Caco-2 (cell line): Measurements from ENCODE around the gene MEG3. TPM values are rescaled to one million over a fixed set of nuclear protein-coding genes. Genes with fewer than 3 reads are reported as not detected.

Experiments used
- BruUV-seq: library from RNA; stranded (reverse); fragments of 400-500 nt; replicated peaks from 2 replicates; lab custom pipeline; 2021; lab: Mats Ljungman, UMichigan
- CTCF ChIA-PET: fragments of 300-600 bp; sonication (Branson Sonifier 250); formaldehyde crosslinking; loops from one replicate; lab custom pipeline; 2022; ENCODE audit warnings: antibody characterized with exemption; lab: Charles Lee
- POLR2A ChIA-PET: fragments of 300-600 bp; sonication (Branson Sonifier 250); formaldehyde crosslinking; loops from one replicate; lab custom pipeline; 2022; ENCODE audit warnings: antibody characterized with exemption; lab: Charles Lee
- DNase-seq, 2 experiments: peaks; one replicate each; pipeline versions ENCODE4 v3.0.0 to v3.0.0-alpha.2; 2020 to 2022
- H3K27me3 ChIP-seq: replicated peaks from 2 replicates; pipeline ENCODE4 v1.6.0; 2011; ENCODE audit warnings: low read length; ENCODE audit not compliant: control insufficient read depth, insufficient read depth
- H3K36me3 ChIP-seq: 2 replicates; pipeline ENCODE4 v1.5.1; 2011; ENCODE audit warnings: low read length; ENCODE audit not compliant: control insufficient read depth, insufficient read depth
- H3K4me1 ChIP-seq: fragments of 250-450 bp; sonication (Bioruptor Pico); 2 replicates; pipeline ENCODE4 v1.5.1; 2020; ENCODE audit warnings: mild to moderate bottlenecking
- H3K4me3 ChIP-seq: 2 replicates; pipeline ENCODE4 v1.5.1; 2011; ENCODE audit warnings: low read depth, mild to moderate bottlenecking, control low read depth, low read length
- H3K9me3 ChIP-seq: fragments of 250-450 bp; sonication (Bioruptor Pico); 2 replicates; pipeline ENCODE4 v1.5.1; 2020; ENCODE audit warnings: mild to moderate bottlenecking, moderate library complexity
- H3K27ac Mint-ChIP-seq: one replicate; pipeline ENCODE4 v1.8.0; 2022; ENCODE audit warnings: mixed read lengths; ENCODE audit not compliant: unreplicated experiment
- H3K27me3 Mint-ChIP-seq: one replicate; pipeline ENCODE4 v1.8.0; 2022; ENCODE audit warnings: mixed read lengths; ENCODE audit not compliant: insufficient read depth, unreplicated experiment
- H3K36me3 Mint-ChIP-seq: one replicate; pipeline ENCODE4 v1.8.0; 2022; ENCODE audit warnings: mild to moderate bottlenecking, mixed read lengths; ENCODE audit not compliant: insufficient read depth, unreplicated experiment
- H3K4me1 Mint-ChIP-seq: one replicate; pipeline ENCODE4 v1.8.0; 2022; ENCODE audit warnings: low read depth, mixed read lengths; ENCODE audit not compliant: unreplicated experiment
- H3K4me3 Mint-ChIP-seq: one replicate; pipeline ENCODE4 v1.8.0; 2022; ENCODE audit warnings: mild to moderate bottlenecking, moderate library complexity, mixed read lengths; ENCODE audit not compliant: unreplicated experiment
- H3K9me3 Mint-ChIP-seq: one replicate; pipeline ENCODE4 v1.8.0; 2022; ENCODE audit warnings: mixed read lengths; ENCODE audit not compliant: unreplicated experiment
- CTCF ChIP-seq, 2 experiments: fragments of 200-600 bp in 1 of 2; IDR thresholded peaks; 1 replicate in 1 of 2; 2 replicates in 1 of 2; pipeline versions ENCODE4 v1.5.1 to v1.8.0; 2011 to 2022; ENCODE audit warnings: antibody characterized with exemption in 1 of 2, control low read depth in 1 of 2, inconsistent platforms in 1 of 2, low read depth in 1 of 2, low read length in 1 of 2, mild to moderate bottlenecking in 1 of 2, moderate library complexity in 1 of 2; ENCODE audit not compliant: insufficient read depth in 1 of 2, severe bottlenecking in 1 of 2, unreplicated experiment in 1 of 2
- intact Hi-C: fragments of 100-400 bp; cut with micrococcal nuclease; formaldehyde crosslinking; loops from one replicate; pipeline ENCODE4 v1.10.0; 2022; ENCODE audit not compliant: unreplicated experiment
- total RNA-seq: library from RNA; stranded (reverse); gene quantifications from 2 replicates; pipeline ENCODE4 v1.2.3, GENCODE V29; 2022

MEG3 gene
- total RNA-seq, 1 experiment from 2014 or later, result not detected

GRCh38 chr14:100904307-100905087 is 78.6 kb downstream of the MEG3 start:
- no peaks in the 10 kb centered on the region for H3K9me3 Mint-ChIP-seq
- Histone ChIP-seq H3K4me1 (peaks cover 9% of the 10 kb centered on the region), H3K36me3 (no peaks in the 10 kb centered on the region), H3K27me3 (no peaks in the 10 kb centered on the region; the same call in 1 of the 2 replicates), H3K4me3 (no peak overlapping the region), H3K9me3 (no peaks in the 10 kb centered on the region)
- H3K4me1 Mint-ChIP-seq, result no peaks in the 10 kb centered on the region
- intact Hi-C loops, result loop anchor here (5.0 to 10.0 kb wide), 2 partner anchors 333 to 520 kb away; no protein-coding TSS in a partner anchor
- ChIA-PET POLR2A (no interaction called here), CTCF (no interaction called here)
- no TSS peak for BruUV-seq
- H3K4me3 Mint-ChIP-seq, result no peak overlapping the region
- peaks cover 17% of the 10 kb centered on the region for H3K27me3 Mint-ChIP-seq
- no peaks in the 10 kb centered on the region for H3K36me3 Mint-ChIP-seq
- peak in 1 of 2 experiments; percentile 35 for DNase-seq
- TF ChIP-seq CTCF (IDR thresholded peaks at IDR 0.05; ENCODE audit: insufficient read depth in 1 of 2, low read depth in 1 of 2, low read length in 1 of 2, severe bottlenecking in 1 of 2, unreplicated experiment in 1 of 2), result peak; percentile 47 to 67
- H3K27ac Mint-ChIP-seq, result no peak overlapping the region

- Mint-ChIP-seq H3K27ac (no peak overlapping the region), H3K4me3 (no peak overlapping the region), H3K4me1 (no peaks in the 10 kb centered on the region), H3K36me3 (no peaks in the 10 kb centered on the region), H3K9me3 (no peaks in the 10 kb centered on the region), H3K27me3 (peaks cover 20% of the 10 kb centered on the region)
- no peak overlapping the region for H3K4me3 ChIP-seq
- no peaks in the 10 kb centered on the region for H3K9me3 ChIP-seq
- BruUV-seq, result no TSS peak
- ChIA-PET POLR2A (no interaction called here), CTCF (interaction anchor here (0.6 kb wide), 1 partner anchor 18 kb away, joined by 4 read pairs; no protein-coding TSS in a partner anchor)
- H3K36me3 ChIP-seq, result no peaks in the 10 kb centered on the region
- intact Hi-C loops, result loop anchor here (5.0 to 10.0 kb wide), 2 partner anchors 332 to 520 kb away; no protein-coding TSS in a partner anchor
- no peak for TF ChIP-seq CTCF (IDR thresholded peaks at IDR 0.05; ENCODE audit: insufficient read depth in 1 of 2, low read depth in 1 of 2, low read length in 1 of 2, severe bottlenecking in 1 of 2, unreplicated experiment in 1 of 2)
- peaks cover 7% of the 10 kb centered on the region for H3K4me1 ChIP-seq
- DNase-seq, result no peak
- no peaks in the 10 kb centered on the region; the same call in 1 of the 2 replicates for H3K27me3 ChIP-seq
Observed at GRCh38 chr14:100905166-100905565, 79.2 kb downstream of the MEG3 start.

- CTCF ChIA-PET, result no interaction called here
- H3K36me3 Mint-ChIP-seq, result no peaks in the 10 kb centered on the region
- no peaks in the 10 kb centered on the region for H3K9me3 Mint-ChIP-seq
- H3K4me1 Mint-ChIP-seq, result no peaks in the 10 kb centered on the region
- H3K27me3 ChIP-seq, result no peaks in the 10 kb centered on the region; the same call in 1 of the 2 replicates
- H3K9me3 ChIP-seq, result no peaks in the 10 kb centered on the region
- H3K27ac Mint-ChIP-seq, result no peak overlapping the region
- H3K27me3 Mint-ChIP-seq, result peaks cover 20% of the 10 kb centered on the region
- peak in 1 of 2 experiments; percentile 63 for TF ChIP-seq CTCF (IDR thresholded peaks at IDR 0.05; ENCODE audit: insufficient read depth in 1 of 2, low read depth in 1 of 2, low read length in 1 of 2, severe bottlenecking in 1 of 2, unreplicated experiment in 1 of 2)
- H3K4me3 ChIP-seq, result no peak overlapping the region
- no peak for DNase-seq
- BruUV-seq, result no TSS peak
- H3K4me1 ChIP-seq, result no peaks in the 10 kb centered on the region
- no peaks in the 10 kb centered on the region for H3K36me3 ChIP-seq
- intact Hi-C loops, result loop anchor here (1.0 to 10.0 kb wide), 3 partner anchors 331 to 722 kb away; no protein-coding TSS in a partner anchor
- POLR2A ChIA-PET, result no interaction called here
- no peak overlapping the region for H3K4me3 Mint-ChIP-seq
Observed at GRCh38 chr14:100906420-100906819, 80.5 kb downstream of the MEG3 start.
